Pancreas (tissue), 10 donors: Measurements from ENCODE around the gene SLC43A2. TPM values are rescaled to one million over a fixed set of nuclear protein-coding genes. Genes with fewer than 3 reads are reported as not detected.

Source experiments
- ATAC-seq, 4 donors: fragments of 200-7000 bp; cut with Tn5 transposase; one replicate each; pipeline versions ENCODE4 v1.8.0 to v1.9.1; 2020; ENCODE audit warnings: mild to moderate bottlenecking in 4 of 4, moderate library complexity in 4 of 4
- DNase-seq, 6 donors: peaks; one replicate each; pipeline ENCODE4 v3.0.0-alpha.2; 2020
- FAIRE-seq: peaks from 2 replicates; lab custom pipeline; 2012; peaks lifted over from hg19 to GRCh38; lab: Jason Lieb, UNC
- H3K27ac ChIP-seq, 4 donors: fragments of 200-600 bp; sonication (generic); 1 replicate in 3 of 4; 2 replicates in 1 of 4; pipeline versions ENCODE4 v1.5.0 to v1.8.0; 2020
- H3K27me3 ChIP-seq, 4 donors: fragments of 200-600 bp; one replicate each; pipeline ENCODE4 v1.8.0; 2021
- H3K36me3 ChIP-seq, 3 donors: fragments of 200-600 bp; sonication (generic) in 1 of 3; one replicate each; pipeline versions ENCODE4 v1.5.0 to v1.8.0; 2020 to 2021
- H3K4me1 ChIP-seq, 3 donors: fragments of 200-600 bp; one replicate each; pipeline ENCODE4 v1.8.0; 2021
- H3K4me3 ChIP-seq, 4 donors: fragments of 200-600 bp; sonication (generic) in 2 of 4; one replicate each; pipeline versions ENCODE4 v1.5.0 to v1.8.0; 2020 to 2021
- H3K9me3 ChIP-seq, 4 donors: fragments of 200-600 bp; one replicate each; pipeline ENCODE4 v1.8.0; 2021
- CTCF ChIP-seq, 4 donors: fragments of 200-600 bp; sonication (generic) in 3 of 4; IDR thresholded peaks; one replicate each; pipeline versions ENCODE4 v1.5.0 to v1.8.0; 2021; ENCODE audit warnings: antibody characterized with exemption in 4 of 4
- WGBS, 2 donors: extraction: QIAGEN DNeasy Blood & Tissue Kit; methylation state at CpG; one replicate each; pipeline ENCODE4 v1.1.7; 2013; 5-methylcytosine and 5-hydroxymethylcytosine counted together
- intact Hi-C, 3 donors: fragments of 100-400 bp; cut with DNase I; formaldehyde crosslinking; loops; one replicate each; pipeline versions ENCODE4 v1.11.1 to v1.14.2; 2022
- polyA plus RNA-seq, 2 donors: library from polyadenylated mRNA; stranded (reverse); fragments of 200-250 nt; gene quantifications; one replicate each; pipeline ENCODE4 v1.2.3, GENCODE V29; 2013
- total RNA-seq, 6 donors: library from RNA; stranded (reverse); fragmentation: NEBNext Ultra II Directional in 4 of 6; extraction: Animal tissue kit (Norgen Biotek cat#: 25700) in 4 of 6; gene quantifications; one replicate each; pipeline versions ENCODE4 v1.2.1 to v1.2.4, GENCODE V29; 2021 to 2023
- donor health status: healthy with polysubstance abuse.
- donor health status: DM: no; HTN: no; CAD: no; lungs with moderate emphysema.
- donor health status: DM: no; HTN: no; CAD: no.
- donor health status: control.
- donor health status: control.
- donor health status: Bipolar disorder and iron deficiency.
- donor health status: DM: yes; HTN: yes; CAD: no.
- donor health status: DM: no; HTN: no; CAD: no.
- donor health status: DM: no; HTN: no; CAD: no.
- donor health status: DM: yes; HTN: yes; CAD: no.

SLC43A2 gene
- total and polyA plus RNA-seq, 8 donors: 2.6 to 14.5 (median 9.8) TPM

- no peak overlapping the region for H3K27ac ChIP-seq
- no peaks in the 10 kb centered on the region for H3K9me3 ChIP-seq
- no peak for DNase-seq
- H3K36me3 ChIP-seq: peaks cover 0 to 38% (median 12%) of the 10 kb centered on the region in 3 donors
- no peak overlapping the region for H3K4me3 ChIP-seq
- intact Hi-C loops: no loop called here
- ATAC-seq: no peak
- no peak for FAIRE-seq
- WGBS, 2 donors: 95 to 99% methylated on average over 4 of the region's 4 CpGs
- H3K4me1 ChIP-seq: no peaks in the 10 kb centered on the region
- TF ChIP-seq CTCF (IDR thresholded peaks at IDR 0.05): no peak
- no peaks in the 10 kb centered on the region for H3K27me3 ChIP-seq
These were observed 87.2 kb downstream of the SLC43A2 start for GRCh38 chr17:1541367-1541904.

- no peak for TF ChIP-seq CTCF (IDR thresholded peaks at IDR 0.05)
- WGBS, 2 donors: 91 to 93% methylated on average over 15 of the region's 15 CpGs
- Histone ChIP-seq H3K9me3 (no peaks in the 10 kb centered on the region), H3K4me1 (no peaks in the 10 kb centered on the region), H3K27ac (no peak overlapping the region), H3K4me3 (no peak overlapping the region), H3K27me3 (no peaks in the 10 kb centered on the region), H3K36me3 (peaks cover 0 to 37% (median 12%) of the 10 kb centered on the region in 3 donors)
- intact Hi-C loops: no loop called here
- DNase-seq (no peak), FAIRE-seq (no peak), ATAC-seq (no peak)
These were observed 88.8 kb downstream of the SLC43A2 start for GRCh38 chr17:1539811-1540210.

GRCh38 chr17:1535737-1536136 lies 92.9 kb downstream of the SLC43A2 start:
- FAIRE-seq: no peak
- H3K9me3 ChIP-seq: no peaks in the 10 kb centered on the region
- TF ChIP-seq CTCF (IDR thresholded peaks at IDR 0.05): no peak

GRCh38 chr17:1533661-1534325 lies 94.8 kb downstream of the SLC43A2 start:
- H3K36me3 ChIP-seq: peaks cover 3 to 38% (median 6%) of the 10 kb centered on the region in 3 donors
- H3K4me3 ChIP-seq: no peak overlapping the region
- intact Hi-C loops: no loop called here
- ATAC-seq (no peak), DNase-seq (no peak), FAIRE-seq (no peak)
- H3K27ac ChIP-seq: no peak overlapping the region
- WGBS, 2 donors: 92 to 94% methylated on average over 24 of the region's 24 CpGs
- H3K9me3 ChIP-seq: no peaks in the 10 kb centered on the region
- no peaks in the 10 kb centered on the region for H3K4me1 ChIP-seq
- H3K27me3 ChIP-seq: no peaks in the 10 kb centered on the region
- no peak for TF ChIP-seq CTCF (IDR thresholded peaks at IDR 0.05)

More at GRCh38 chr17:1535737-1536136, 92.9 kb downstream of the SLC43A2 start:
- no peak overlapping the region for H3K4me3 ChIP-seq
- H3K36me3 ChIP-seq: peaks cover 3 to 47% (median 6%) of the 10 kb centered on the region in 3 donors
- H3K27me3 ChIP-seq: no peaks in the 10 kb centered on the region
- H3K27ac ChIP-seq: no peak overlapping the region
- H3K4me1 ChIP-seq: no peaks in the 10 kb centered on the region
- intact Hi-C loops: no loop called here
- 89 to 95% methylated on average over 4 of the region's 4 CpGs for WGBS, 2 donors
- no peak for DNase-seq
- no peak for ATAC-seq
